ENCODE data around the gene ITGBL1. TPM values are rescaled to one million over a fixed set of nuclear protein-coding genes. Genes with fewer than 3 reads are reported as not detected.

Gene ITGBL1
- total RNA-seq, 2 experiments from 2014 or later = not detected

DNA sequence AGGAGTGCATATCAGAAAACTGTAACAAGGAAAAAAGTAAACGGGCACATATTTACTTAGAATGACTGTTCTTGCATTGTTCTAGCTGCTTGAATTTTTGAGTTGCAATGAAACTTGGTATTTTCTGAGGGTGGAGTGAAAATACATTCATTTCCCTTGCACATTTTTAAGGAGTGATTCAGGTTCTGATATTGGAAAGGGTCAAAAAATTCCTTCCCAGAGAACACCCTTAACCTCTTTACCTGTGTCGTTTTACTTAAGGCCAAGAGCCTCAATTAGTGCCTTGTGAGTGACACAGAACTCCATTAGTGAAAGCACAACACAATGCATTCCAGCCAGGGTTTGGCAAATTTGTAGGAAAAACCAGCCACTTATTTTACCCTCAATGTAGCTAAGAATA is 2.3 kb downstream of the ITGBL1 start:
- no peak for DNase-seq (ENCODE audit: low spot score)
- intact Hi-C loops (cut with micrococcal nuclease; ENCODE audit: unreplicated experiment) = no loop called here
- H3K9me2 ChIP-seq (ENCODE audit: insufficient read depth, low read length) = no peaks in the 10 kb centered on the region
- CTCF ChIA-PET (ENCODE audit: unreplicated experiment) = no interaction called here
- H4K20me1 ChIP-seq (ENCODE audit: insufficient read depth, low read length) = no peaks in the 10 kb centered on the region
- TF ChIP-seq, protein P1, sequence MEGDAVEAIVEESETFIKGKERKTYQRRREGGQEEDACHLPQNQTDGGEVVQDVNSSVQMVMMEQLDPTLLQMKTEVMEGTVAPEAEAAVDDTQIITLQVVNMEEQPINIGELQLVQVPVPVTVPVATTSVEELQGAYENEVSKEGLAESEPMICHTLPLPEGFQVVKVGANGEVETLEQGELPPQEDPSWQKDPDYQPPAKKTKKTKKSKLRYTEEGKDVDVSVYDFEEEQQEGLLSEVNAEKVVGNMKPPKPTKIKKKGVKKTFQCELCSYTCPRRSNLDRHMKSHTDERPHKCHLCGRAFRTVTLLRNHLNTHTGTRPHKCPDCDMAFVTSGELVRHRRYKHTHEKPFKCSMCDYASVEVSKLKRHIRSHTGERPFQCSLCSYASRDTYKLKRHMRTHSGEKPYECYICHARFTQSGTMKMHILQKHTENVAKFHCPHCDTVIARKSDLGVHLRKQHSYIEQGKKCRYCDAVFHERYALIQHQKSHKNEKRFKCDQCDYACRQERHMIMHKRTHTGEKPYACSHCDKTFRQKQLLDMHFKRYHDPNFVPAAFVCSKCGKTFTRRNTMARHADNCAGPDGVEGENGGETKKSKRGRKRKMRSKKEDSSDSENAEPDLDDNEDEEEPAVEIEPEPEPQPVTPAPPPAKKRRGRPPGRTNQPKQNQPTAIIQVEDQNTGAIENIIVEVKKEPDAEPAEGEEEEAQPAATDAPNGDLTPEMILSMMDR (conservative IDR thresholded peaks at IDR 0.05; ENCODE audit: low read length) = no peak
- TF ChIP-seq EZH2phosphoT487 (IDR thresholded peaks at IDR 0.05; ENCODE audit: borderline replicate concordance, low read depth, low read length) = no peak
- H3K4me2 ChIP-seq (ENCODE audit: low read length) = no peak overlapping the region
- no peak overlapping the region for H3K27ac ChIP-seq (ENCODE audit: low read depth, low read length, poor library complexity, severe bottlenecking)
- no peaks in the 10 kb centered on the region for H3K4me1 ChIP-seq (ENCODE audit: insufficient read depth, low read length, poor library complexity, severe bottlenecking)
- POLR2A ChIA-PET = no interaction called here
- H3K9me3 ChIP-seq (ENCODE audit: low read length) = no peaks in the 10 kb centered on the region
- no peaks in the 10 kb centered on the region for H3K79me2 ChIP-seq (ENCODE audit: insufficient read depth, low read depth, low read length)
- no peaks in the 10 kb centered on the region for H3K36me3 ChIP-seq (ENCODE audit: insufficient read depth, low read length)
- no peak overlapping the region for H3K4me3 ChIP-seq (ENCODE audit: low read depth, low read length, poor library complexity, severe bottlenecking)
- no peak overlapping the region for H2AFZ ChIP-seq (ENCODE audit: low read length)
- BruUV-seq (replicated peaks) = no TSS peak

DNA sequence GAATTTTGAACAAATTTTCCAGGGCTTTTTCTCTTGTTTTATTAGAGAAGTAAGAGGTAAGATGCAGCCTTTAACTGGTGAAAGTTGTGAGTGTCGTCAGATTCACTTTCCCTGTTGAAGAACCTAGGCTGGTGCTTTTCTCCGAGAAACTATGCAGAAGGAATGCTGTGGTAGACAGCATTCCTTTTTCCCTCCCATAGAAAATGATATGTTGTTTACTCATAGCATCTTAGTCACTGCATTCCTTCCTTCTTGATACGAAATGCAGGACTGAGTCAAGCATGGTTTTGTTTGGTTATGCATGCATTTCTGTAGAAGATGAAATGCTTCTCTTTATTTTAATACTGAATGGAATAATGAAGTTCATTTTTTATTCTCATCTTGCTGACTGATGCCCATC is 3.4 kb downstream of the ITGBL1 start:
- H3K4me2 ChIP-seq (ENCODE audit: low read length) = no peak overlapping the region
- intact Hi-C loops (cut with micrococcal nuclease; ENCODE audit: unreplicated experiment) = no loop called here

DNA sequence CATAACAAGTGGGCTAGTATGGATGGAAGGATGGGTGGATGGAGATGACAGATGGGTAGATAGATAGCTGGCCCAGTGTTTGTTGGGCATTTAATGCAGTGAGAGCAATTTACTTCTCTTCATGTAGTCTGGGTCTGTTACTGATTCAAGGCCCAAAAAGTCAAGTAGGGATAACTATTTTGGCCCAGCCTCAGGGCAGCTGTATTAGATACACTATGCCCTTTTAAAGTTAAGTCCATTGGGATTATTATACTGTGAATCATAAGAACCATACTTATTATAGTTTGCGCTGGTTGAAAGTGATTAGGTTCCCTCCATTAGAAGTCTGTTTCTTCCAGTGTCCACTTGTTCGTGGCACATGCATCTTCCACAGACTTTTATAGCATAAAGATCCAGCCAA is 4.7 kb downstream of the ITGBL1 start:
- BruUV-seq (replicated peaks) = no TSS peak
- intact Hi-C loops (cut with micrococcal nuclease; ENCODE audit: unreplicated experiment) = no loop called here
- no peak for TF ChIP-seq EZH2phosphoT487 (IDR thresholded peaks at IDR 0.05; ENCODE audit: borderline replicate concordance, low read depth, low read length)
- TF ChIP-seq, protein P1 (conservative IDR thresholded peaks at IDR 0.05; ENCODE audit: low read length) = no peak
- Histone ChIP-seq H2AFZ (ENCODE audit: low read length) (no peak overlapping the region), H3K4me1 (ENCODE audit: insufficient read depth, low read length, poor library complexity, severe bottlenecking) (no peaks in the 10 kb centered on the region), H4K20me1 (ENCODE audit: insufficient read depth, low read length) (no peaks in the 10 kb centered on the region), H3K9me2 (ENCODE audit: insufficient read depth, low read length) (no peaks in the 10 kb centered on the region), H3K9me3 (ENCODE audit: low read length) (no peaks in the 10 kb centered on the region), H3K4me2 (ENCODE audit: low read length) (no peak overlapping the region), H3K36me3 (ENCODE audit: insufficient read depth, low read length) (no peaks in the 10 kb centered on the region), H3K79me2 (ENCODE audit: insufficient read depth, low read depth, low read length) (no peaks in the 10 kb centered on the region), H3K4me3 (ENCODE audit: low read depth, low read length, poor library complexity, severe bottlenecking) (no peak overlapping the region), H3K27ac (ENCODE audit: low read depth, low read length, poor library complexity, severe bottlenecking) (no peak overlapping the region)
- no peak for DNase-seq (ENCODE audit: low spot score)
- ChIA-PET CTCF (ENCODE audit: unreplicated experiment) (no interaction called here), POLR2A (no interaction called here)

More for the DNA sequence above, 3.4 kb downstream of the ITGBL1 start:
- H3K9me2 ChIP-seq (ENCODE audit: insufficient read depth, low read length) = no peaks in the 10 kb centered on the region
- H3K9me3 ChIP-seq (ENCODE audit: low read length) = no peaks in the 10 kb centered on the region
- POLR2A ChIA-PET = no interaction called here
- CTCF ChIA-PET (ENCODE audit: unreplicated experiment) = no interaction called here
- no TSS peak for BruUV-seq (replicated peaks)
- H3K36me3 ChIP-seq (ENCODE audit: insufficient read depth, low read length) = no peaks in the 10 kb centered on the region
- no peaks in the 10 kb centered on the region for H4K20me1 ChIP-seq (ENCODE audit: insufficient read depth, low read length)
- DNase-seq (ENCODE audit: low spot score) = no peak
- no peak for TF ChIP-seq EZH2phosphoT487 (IDR thresholded peaks at IDR 0.05; ENCODE audit: borderline replicate concordance, low read depth, low read length)
- no peaks in the 10 kb centered on the region for H3K79me2 ChIP-seq (ENCODE audit: insufficient read depth, low read depth, low read length)
- H3K4me1 ChIP-seq (ENCODE audit: insufficient read depth, low read length, poor library complexity, severe bottlenecking) = no peaks in the 10 kb centered on the region
- no peak overlapping the region for H2AFZ ChIP-seq (ENCODE audit: low read length)
- H3K27ac ChIP-seq (ENCODE audit: low read depth, low read length, poor library complexity, severe bottlenecking) = no peak overlapping the region
- H3K4me3 ChIP-seq (ENCODE audit: low read depth, low read length, poor library complexity, severe bottlenecking) = no peak overlapping the region
